HCT116 (cell line): ENCODE measurements around the gene TSPAN16.

Source experiments
- RAD21 ChIP-seq: IDR thresholded peaks from 2 replicates; pipeline ENCODE4 v1.6.1; 2012; ENCODE audit warnings: low read depth, mild to moderate bottlenecking
- TCF7L2 ChIP-seq: IDR thresholded peaks from 2 replicates; pipeline ENCODE4 v1.7.0; 2011; ENCODE audit warnings: borderline replicate concordance, inconsistent platforms; ENCODE audit not compliant: insufficient read depth, insufficient read length; ENCODE audit errors: extremely low read depth
- YY1 ChIP-seq: IDR thresholded peaks from 2 replicates; pipeline ENCODE4 v1.6.1; 2011; ENCODE audit warnings: low read length, low read depth, moderate library complexity, mild to moderate bottlenecking; ENCODE audit not compliant: insufficient replicate concordance; ENCODE audit errors: extremely low read depth
- TF ChIP-seq, protein P1 (sequence below), 3 experiments: fragments of 200-600 bp in 1 of 3; sonication (generic) in 1 of 3; IDR thresholded peaks in 2 of 3; conservative IDR thresholded peaks in 1 of 3; 2 replicates each; pipeline ENCODE4 v1.5.1; 2012 to 2017; ENCODE audit warnings: low read depth in 2 of 3, low read length in 2 of 3, antibody characterized with exemption in 1 of 3, borderline replicate concordance in 1 of 3, control low read depth in 1 of 3, mild to moderate bottlenecking in 1 of 3, mixed read lengths in 1 of 3, mixed run types in 1 of 3, moderate library complexity in 1 of 3; ENCODE audit not compliant: insufficient read depth in 1 of 3

DNA sequence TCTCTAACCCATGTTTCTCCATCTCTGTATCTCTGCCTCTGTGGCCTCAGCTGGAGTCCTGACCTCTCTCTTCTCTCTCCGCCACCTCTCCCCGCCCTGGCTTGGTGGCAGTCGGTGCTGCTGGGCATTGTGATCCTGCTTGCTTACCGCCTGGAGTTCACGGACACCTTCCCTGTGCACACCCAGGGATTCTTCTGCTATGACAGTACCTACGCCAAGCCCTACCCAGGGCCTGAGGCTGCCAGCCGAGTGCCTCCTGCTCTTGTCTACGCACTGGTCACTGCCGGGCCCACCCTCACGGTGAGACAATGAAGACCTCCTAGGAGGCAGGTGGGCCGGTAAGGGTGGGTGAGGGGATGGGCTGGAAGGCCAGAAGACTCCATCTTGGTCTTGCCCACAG, 63.5 kb downstream of the TSPAN16 start:
- TF ChIP-seq, protein P1, sequence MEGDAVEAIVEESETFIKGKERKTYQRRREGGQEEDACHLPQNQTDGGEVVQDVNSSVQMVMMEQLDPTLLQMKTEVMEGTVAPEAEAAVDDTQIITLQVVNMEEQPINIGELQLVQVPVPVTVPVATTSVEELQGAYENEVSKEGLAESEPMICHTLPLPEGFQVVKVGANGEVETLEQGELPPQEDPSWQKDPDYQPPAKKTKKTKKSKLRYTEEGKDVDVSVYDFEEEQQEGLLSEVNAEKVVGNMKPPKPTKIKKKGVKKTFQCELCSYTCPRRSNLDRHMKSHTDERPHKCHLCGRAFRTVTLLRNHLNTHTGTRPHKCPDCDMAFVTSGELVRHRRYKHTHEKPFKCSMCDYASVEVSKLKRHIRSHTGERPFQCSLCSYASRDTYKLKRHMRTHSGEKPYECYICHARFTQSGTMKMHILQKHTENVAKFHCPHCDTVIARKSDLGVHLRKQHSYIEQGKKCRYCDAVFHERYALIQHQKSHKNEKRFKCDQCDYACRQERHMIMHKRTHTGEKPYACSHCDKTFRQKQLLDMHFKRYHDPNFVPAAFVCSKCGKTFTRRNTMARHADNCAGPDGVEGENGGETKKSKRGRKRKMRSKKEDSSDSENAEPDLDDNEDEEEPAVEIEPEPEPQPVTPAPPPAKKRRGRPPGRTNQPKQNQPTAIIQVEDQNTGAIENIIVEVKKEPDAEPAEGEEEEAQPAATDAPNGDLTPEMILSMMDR (IDR thresholded peaks at IDR 0.05 in 2 of 3, conservative IDR thresholded peaks at IDR 0.05 in 1 of 3; ENCODE audit: borderline replicate concordance in 1 of 3, insufficient read depth in 1 of 3, low read depth in 2 of 3, low read length in 2 of 3), result no peak
- TF ChIP-seq YY1, result no peak
- TF ChIP-seq TCF7L2, result no peak
- no peak for TF ChIP-seq RAD21
